WTC11 (cell line): ENCODE data around the gene LYZ. TPM values are rescaled to one million over a fixed set of nuclear protein-coding genes. Genes with fewer than 3 reads are reported as not detected.

Experiments
- ATAC-seq: fragments of 200-7000 bp; cut with Tn5 transposase; 2 replicates; pipeline ENCODE4 v1.10.0; 2021; ENCODE audit warnings: mild to moderate bottlenecking, moderate library complexity
- CTCF ChIA-PET: fragments of 300-600 bp; sonication (Branson Sonifier 250); formaldehyde crosslinking; loops from one replicate; lab custom pipeline; 2021; ENCODE audit warnings: antibody characterized with exemption; lab: Charles Lee
- POLR2A ChIA-PET: fragments of 350-600 bp; sonication (Branson Sonifier 250); formaldehyde crosslinking; loops from one replicate; lab custom pipeline; 2021; ENCODE audit warnings: antibody characterized with exemption; lab: Charles Lee
- DNase-seq: peaks from one replicate; pipeline ENCODE4 v3.0.0; 2021; ENCODE audit warnings: low spot score
- H3K27ac Mint-ChIP-seq: 2 replicates; pipeline ENCODE4 v1.8.0; 2021; ENCODE audit warnings: mixed read lengths
- H3K27me3 Mint-ChIP-seq: 2 replicates; pipeline ENCODE4 v1.8.0; 2021; ENCODE audit warnings: low read depth, mild to moderate bottlenecking, moderate library complexity, mixed read lengths
- H3K36me3 Mint-ChIP-seq: 2 replicates; pipeline ENCODE4 v1.8.0; 2021; ENCODE audit warnings: mixed read lengths
- H3K4me1 Mint-ChIP-seq: 2 replicates; pipeline ENCODE4 v1.8.0; 2022; ENCODE audit warnings: mixed read lengths
- H3K4me3 Mint-ChIP-seq: 2 replicates; pipeline ENCODE4 v1.8.0; 2021; ENCODE audit warnings: mild to moderate bottlenecking, moderate library complexity, mixed read lengths
- H3K9me3 Mint-ChIP-seq: 2 replicates; pipeline ENCODE4 v1.8.0; 2021; ENCODE audit warnings: mixed read lengths
- CREM ChIP-seq: sonication (generic); formaldehyde crosslinking; IDR thresholded peaks from 2 replicates; pipeline ENCODE4 v1.8.1; 2022; ENCODE audit warnings: mild to moderate bottlenecking, missing genetic modification reagents, moderate library complexity
- E2F4 ChIP-seq: sonication (generic); formaldehyde crosslinking; IDR thresholded peaks from 2 replicates; pipeline ENCODE4 v1.8.1; 2022; ENCODE audit warnings: low read depth, mild to moderate bottlenecking, moderate library complexity, missing genetic modification reagents, borderline replicate concordance
- ELF4 ChIP-seq: sonication (generic); formaldehyde crosslinking; IDR thresholded peaks from 2 replicates; pipeline ENCODE4 v1.8.1; 2022; ENCODE audit warnings: low read depth, mild to moderate bottlenecking, moderate library complexity, missing genetic modification reagents
- EMX1 ChIP-seq: fragments of 250-450 bp; sonication (Bioruptor Pico); IDR thresholded peaks from 2 replicates; pipeline ENCODE4 v1.8.0; 2021; ENCODE audit warnings: mild to moderate bottlenecking
- ESRRA ChIP-seq: sonication (generic); formaldehyde crosslinking; IDR thresholded peaks from 2 replicates; pipeline ENCODE4 v1.8.1; 2022; ENCODE audit warnings: mild to moderate bottlenecking, missing genetic modification reagents, borderline replicate concordance
- GTF2I ChIP-seq: fragments of 250-450 bp; sonication (Bioruptor Pico); conservative IDR thresholded peaks from 2 replicates; pipeline ENCODE4 v1.4.0; 2021; ENCODE audit warnings: mild to moderate bottlenecking
- IRF2 ChIP-seq: sonication (generic); formaldehyde crosslinking; IDR thresholded peaks from 2 replicates; pipeline ENCODE4 v1.8.0; 2022; ENCODE audit warnings: low read depth, missing genetic modification reagents, borderline replicate concordance
- JAZF1 ChIP-seq: fragments of 250-450 bp; sonication (Bioruptor Pico); IDR thresholded peaks from 2 replicates; pipeline ENCODE4 v1.9.0; 2021; ENCODE audit warnings: moderate library complexity, mild to moderate bottlenecking, inconsistent platforms
- KAT7 ChIP-seq: sonication (generic); formaldehyde crosslinking; IDR thresholded peaks from 2 replicates; pipeline ENCODE4 v1.8.1; 2023; ENCODE audit warnings: missing genetic modification reagents, mild to moderate bottlenecking, borderline replicate concordance
- NR1H2 ChIP-seq: sonication (generic); formaldehyde crosslinking; IDR thresholded peaks from 2 replicates; pipeline ENCODE4 v1.9.0; 2021; ENCODE audit warnings: mild to moderate bottlenecking, moderate library complexity, missing genetic modification reagents
- NR2C2 ChIP-seq: sonication (generic); formaldehyde crosslinking; IDR thresholded peaks from 2 replicates; pipeline ENCODE4 v1.8.0; 2022; ENCODE audit warnings: mild to moderate bottlenecking, missing genetic modification reagents
- OVOL2 ChIP-seq: fragments of 250-450 bp; sonication (Bioruptor Pico); IDR thresholded peaks from 2 replicates; pipeline ENCODE4 v1.9.0; 2021; ENCODE audit warnings: mild to moderate bottlenecking, borderline replicate concordance
- PRDM15 ChIP-seq: sonication (generic); formaldehyde crosslinking; IDR thresholded peaks from 2 replicates; pipeline ENCODE4 v1.8.0; 2022; ENCODE audit warnings: missing genetic modification reagents
- RORB ChIP-seq: fragments of 250-450 bp; sonication (Bioruptor Pico); IDR thresholded peaks from 2 replicates; pipeline ENCODE4 v1.9.0; 2021; ENCODE audit warnings: mild to moderate bottlenecking
- SMAD3 ChIP-seq: sonication (generic); formaldehyde crosslinking; IDR thresholded peaks from 2 replicates; pipeline ENCODE4 v1.8.0; 2022; ENCODE audit warnings: missing genetic modification reagents, mild to moderate bottlenecking, borderline replicate concordance
- SMAD4 ChIP-seq: sonication (generic); formaldehyde crosslinking; IDR thresholded peaks from 2 replicates; pipeline ENCODE4 v1.8.0; 2022; ENCODE audit warnings: mild to moderate bottlenecking, missing genetic modification reagents
- SOX15 ChIP-seq: fragments of 250-450 bp; sonication (Bioruptor Pico); IDR thresholded peaks from 2 replicates; pipeline ENCODE4 v1.9.0; 2021; ENCODE audit warnings: mild to moderate bottlenecking
- TCF7 ChIP-seq: sonication (generic); formaldehyde crosslinking; IDR thresholded peaks from 2 replicates; pipeline ENCODE4 v1.8.0; 2022; ENCODE audit warnings: mild to moderate bottlenecking, low read depth, missing genetic modification reagents, moderate library complexity
- TEAD1 ChIP-seq: sonication (generic); formaldehyde crosslinking; IDR thresholded peaks from 2 replicates; pipeline ENCODE4 v1.8.0; 2022; ENCODE audit warnings: mild to moderate bottlenecking, missing genetic modification reagents
- USF1 ChIP-seq: sonication (generic); formaldehyde crosslinking; IDR thresholded peaks from 2 replicates; pipeline ENCODE4 v1.8.0; 2022; ENCODE audit warnings: mild to moderate bottlenecking, missing genetic modification reagents
- USF2 ChIP-seq: sonication (generic); formaldehyde crosslinking; IDR thresholded peaks from 2 replicates; pipeline ENCODE4 v1.8.1; 2023; ENCODE audit warnings: mild to moderate bottlenecking, missing genetic modification reagents, moderate library complexity
- ZNF263 ChIP-seq: sonication (generic); formaldehyde crosslinking; IDR thresholded peaks from 2 replicates; pipeline ENCODE4 v1.8.1; 2022; ENCODE audit warnings: low read depth, mild to moderate bottlenecking, moderate library complexity, missing genetic modification reagents
- ZNF281 ChIP-seq: sonication (generic); formaldehyde crosslinking; IDR thresholded peaks from 2 replicates; pipeline ENCODE4 v1.8.0; 2023; ENCODE audit warnings: mild to moderate bottlenecking, missing genetic modification reagents
- total RNA-seq: library from RNA; stranded (reverse); gene quantifications from 3 replicates; pipeline ENCODE4 v1.2.3, GENCODE V29; 2021

Gene LYZ
- total RNA-seq, 1 experiment from 2014 or later = 1.0 TPM

GRCh38 chr12:69329669-69330428 lies 18.3 kb upstream of the LYZ start:
- ChIA-PET CTCF (interaction anchor here (0.9 to 1.4 kb wide), 2 partner anchors 12 to 173 kb away, joined by 3 to 4 read pairs; no protein-coding TSS in a partner anchor), POLR2A (no interaction called here)
- Mint-ChIP-seq H3K4me3 (no peak overlapping the region), H3K36me3 (no peaks in the 10 kb centered on the region), H3K27me3 (no peaks in the 10 kb centered on the region), H3K27ac (peak overlapping the region; percentile 59), H3K9me3 (peaks cover 3% of the 10 kb centered on the region; the same call in 1 of the 2 replicates), H3K4me1 (peaks cover 62% of the 10 kb centered on the region)
- DNase-seq = no peak
- TF ChIP-seq E2F4 (CRISPR knock-in tag) (no peak), USF1 (CRISPR knock-in tag) (no peak), JAZF1 (no peak), ZNF281 (CRISPR knock-in tag) (no peak), KAT7 (no peak), RORB (CRISPR knock-in tag) (no peak), CREM (CRISPR knock-in tag) (no peak), IRF2 (no peak), TCF7 (CRISPR knock-in tag) (no peak)
- no peak for ATAC-seq

- peak overlapping the region; percentile 93 for H3K27ac Mint-ChIP-seq
- POLR2A ChIA-PET = no interaction called here
- peaks cover 60% of the 10 kb centered on the region for H3K4me1 Mint-ChIP-seq
- peak; percentile 85 for ATAC-seq
- no peaks in the 10 kb centered on the region for H3K27me3 Mint-ChIP-seq
- peak; percentile 62 for DNase-seq
- TF ChIP-seq EMX1 (no peak), ESRRA (CRISPR knock-in tag) (no peak), RORB (CRISPR knock-in tag) (no peak), ZNF263 (no peak), KAT7 (no peak), USF2 (CRISPR knock-in tag) (no peak), NR1H2 (CRISPR knock-in tag) (no peak), OVOL2 (CRISPR knock-in tag) (no peak), SMAD3 (no peak), ELF4 (CRISPR knock-in tag) (no peak), NR2C2 (CRISPR knock-in tag) (no peak), IRF2 (no peak), PRDM15 (CRISPR knock-in tag) (no peak), SMAD4 (no peak), TEAD1 (CRISPR knock-in tag) (no peak), GTF2I (no peak), SOX15 (CRISPR knock-in tag) (no peak)
- CTCF ChIA-PET = interaction anchor here (0.7 to 1.8 kb wide), 7 partner anchors 9 to 240 kb away, joined by 3 to 6 read pairs (median 3); no protein-coding TSS in a partner anchor
- no peaks in the 10 kb centered on the region for H3K36me3 Mint-ChIP-seq
- peak overlapping the region; percentile 64 for H3K4me3 Mint-ChIP-seq
- H3K9me3 Mint-ChIP-seq = peaks cover 3% of the 10 kb centered on the region; the same call in 1 of the 2 replicates
Measured at GRCh38 chr12:69330475-69331473, 17.4 kb upstream of the LYZ start.
